Measurements from ENCODE around the gene PSMD6.

GRCh38 chr3:64011685-64012084, 11.6 kb downstream of the PSMD6 start:
- TF ChIP-seq CTCF (IDR thresholded peaks at IDR 0.05; ENCODE audit: insufficient read depth, low read length, poor library complexity, severe bottlenecking): no peak
- TF ChIP-seq EZH2phosphoT487 (conservative IDR thresholded peaks at IDR 0.05; ENCODE audit: low read length): no peak
